Tibial nerve (tissue), 3 donors: ENCODE data around the gene PTPN3.

Experiments
- CTCF ChIP-seq, 5 experiments: fragments of 200-600 bp in 3 of 5; fragments of 450-650 bp in 2 of 5; sonication (generic) in 3 of 5; IDR thresholded peaks; one replicate each; pipeline ENCODE4 v1.5.1; 2016 to 2019; ENCODE audit warnings: antibody characterized with exemption in 5 of 5, mild to moderate bottlenecking in 3 of 5, moderate library complexity in 2 of 5
- POLR2A ChIP-seq, 2 donors: fragments of 450-650 bp; IDR thresholded peaks; one replicate each; pipeline ENCODE4 v1.6.1; 2017; ENCODE audit warnings: antibody characterized with exemption in 2 of 2, mild to moderate bottlenecking in 2 of 2, moderate library complexity in 2 of 2

GRCh38 chr9:109372246-109372645 is 125.9 kb downstream of the PTPN3 start:
- no peak for TF ChIP-seq CTCF (IDR thresholded peaks at IDR 0.05)
- TF ChIP-seq POLR2A (IDR thresholded peaks at IDR 0.05): no peak
